K562 (cell line): Measurements from ENCODE around the gene BTD. TPM values are rescaled to one million over a fixed set of nuclear protein-coding genes. Genes with fewer than 3 reads are reported as not detected.

Source experiments
- ARHGAP35 ChIP-seq: fragments of 450-650 bp; IDR thresholded peaks from 2 replicates; pipeline ENCODE4 v1.6.1; 2018; ENCODE audit not compliant: partially characterized antibody
- ASH1L ChIP-seq: fragments of 450-650 bp; IDR thresholded peaks from 2 replicates; pipeline ENCODE4 v1.6.1; 2018; ENCODE audit warnings: borderline replicate concordance, mild to moderate bottlenecking, low read depth; ENCODE audit not compliant: partially characterized antibody
- BACH1 ChIP-seq: fragments of 200-800 bp; sonication (Bioruptor generic); IDR thresholded peaks from 2 replicates; pipeline ENCODE4 v1.6.1; 2016; ENCODE audit warnings: missing genetic modification characterization, missing compliant biosample characterization
- BMI1 ChIP-seq: fragments of 150-350 bp; IDR thresholded peaks from 2 replicates; pipeline ENCODE4 v1.6.1; 2014; ENCODE audit warnings: low read length
- CBX3 ChIP-seq, 2 experiments: IDR thresholded peaks; 1 replicate in 1 of 2; 2 replicates in 1 of 2; pipeline ENCODE4 v1.6.1; 2012; ENCODE audit warnings: inconsistent platforms in 2 of 2, low read length in 2 of 2, borderline replicate concordance in 1 of 2, control low read depth in 1 of 2
- CREM ChIP-seq: IDR thresholded peaks from 2 replicates; pipeline ENCODE4 v1.6.1; 2014; ENCODE audit warnings: antibody characterized with exemption, low read depth
- EHMT2 ChIP-seq: fragments of 450-650 bp; IDR thresholded peaks from 2 replicates; pipeline ENCODE4 v1.6.1; 2018; ENCODE audit warnings: antibody characterized with exemption
- FOSL1 ChIP-seq: fragments of 200-800 bp; sonication (Bioruptor generic); conservative IDR thresholded peaks from 2 replicates; pipeline ENCODE4 v1.6.1; 2016; ENCODE audit warnings: missing genetic modification characterization, missing compliant biosample characterization
- FOXJ2 ChIP-seq: fragments of 200-800 bp; sonication (Bioruptor generic); IDR thresholded peaks from 2 replicates; pipeline ENCODE4 v1.6.1; 2016; ENCODE audit warnings: missing genetic modification characterization, missing compliant biosample characterization
- FOXP4 ChIP-seq: sonication (generic); formaldehyde crosslinking; IDR thresholded peaks from 2 replicates; pipeline ENCODE4 v1.8.0; 2022; ENCODE audit warnings: mild to moderate bottlenecking, missing genetic modification reagents, borderline replicate concordance
- GATAD2A ChIP-seq: fragments of 450-650 bp; IDR thresholded peaks from 2 replicates; pipeline ENCODE4 v1.6.1; 2017
- HDAC1 ChIP-seq, 2 experiments: fragments of 450-650 bp; IDR thresholded peaks; 2 replicates each; pipeline ENCODE4 v1.6.1; 2016 to 2017; ENCODE audit warnings: inconsistent platforms in 1 of 2, mild to moderate bottlenecking in 1 of 2, moderate library complexity in 1 of 2
- MAZ ChIP-seq, 2 experiments: fragments of 450-650 bp in 1 of 2; sonication (generic) in 1 of 2; formaldehyde crosslinking; IDR thresholded peaks in 1 of 2; conservative IDR thresholded peaks in 1 of 2; 2 replicates each; pipeline versions ENCODE4 v1.4.0 to v1.5.0; 2020; ENCODE audit warnings: mild to moderate bottlenecking in 1 of 2, missing genetic modification reagents in 1 of 2
- MCM5 ChIP-seq: fragments of 450-650 bp; IDR thresholded peaks from 2 replicates; pipeline ENCODE4 v1.6.1; 2016; ENCODE audit warnings: low read depth
- MED1 ChIP-seq: sonication (generic); formaldehyde crosslinking; IDR thresholded peaks from 2 replicates; pipeline ENCODE4 v1.8.1; 2023; ENCODE audit warnings: missing genetic modification reagents, borderline replicate concordance
- MTF1 ChIP-seq: fragments of 250-450 bp; sonication (Bioruptor Pico); IDR thresholded peaks from 2 replicates; pipeline ENCODE4 v1.9.0; 2021; ENCODE audit warnings: moderate library complexity, mild to moderate bottlenecking, inconsistent platforms, borderline replicate concordance
- NR2C1 ChIP-seq, 2 experiments: fragments of 450-650 bp; IDR thresholded peaks; 2 replicates each; pipeline ENCODE4 v1.6.1; 2017; ENCODE audit warnings: mild to moderate bottlenecking in 2 of 2, antibody characterized with exemption in 1 of 2, inconsistent platforms in 1 of 2, missing compliant biosample characterization in 1 of 2, missing genetic modification characterization in 1 of 2
- SIN3B ChIP-seq: fragments of 450-650 bp; IDR thresholded peaks from 2 replicates; pipeline ENCODE4 v1.6.1; 2017; ENCODE audit warnings: low read depth, mild to moderate bottlenecking, moderate library complexity
- SMARCA5 ChIP-seq: fragments of 450-650 bp; IDR thresholded peaks from 2 replicates; pipeline ENCODE4 v1.6.1; 2016
- THRAP3 ChIP-seq: fragments of 450-650 bp; IDR thresholded peaks from 2 replicates; pipeline ENCODE4 v1.6.1; 2016; ENCODE audit warnings: mild to moderate bottlenecking, inconsistent platforms, borderline replicate concordance
- WHSC1 ChIP-seq: IDR thresholded peaks from one replicate; pipeline ENCODE4 v1.6.1; 2012; ENCODE audit warnings: low read length, control low read depth, inconsistent platforms
- ZNF280B ChIP-seq: fragments of 250-450 bp; sonication (Bioruptor Pico); IDR thresholded peaks from 2 replicates; pipeline ENCODE4 v1.5.1; 2021; ENCODE audit warnings: mild to moderate bottlenecking
- ZNF77 ChIP-seq: fragments of 250-450 bp; sonication (Bioruptor Pico); IDR thresholded peaks from 2 replicates; pipeline ENCODE4 v1.5.0; 2020
- polyA plus RNA-seq, 8 experiments: library from polyadenylated mRNA; depleted of rRNA in 4 of 8; stranded (reverse) in 5 of 8; unstranded in 3 of 8; fragments of >200 nt; fragmentation: Nextera tagmentation in 2 of 8; fragmentation: Illumina TruSeq in 1 of 8; extraction: Ambion mirVana in 2 of 8; extraction: Trizol in 1 of 8; gene quantifications; 2 replicates each; pipeline versions ENCODE4 v1.2.1 to v1.2.3, GENCODE V29; 2011 to 2014; ENCODE audit warnings: inconsistent platforms in 1 of 8, missing spikeins in 1 of 8
- total RNA-seq, 7 experiments: library from RNA; depleted of rRNA in 6 of 7; stranded (reverse); fragments of >200 nt in 6 of 7; fragmentation: Illumina TruSeq in 2 of 7; extraction: Trizol in 2 of 7; gene quantifications; 2 replicates each; pipeline versions ENCODE4 v1.2.1 to v1.2.3, GENCODE V29; 2011 to 2021; ENCODE audit warnings: low replicate concordance in 1 of 7
- TF ChIP-seq, protein P1 (sequence below): sonication (generic); formaldehyde crosslinking; IDR thresholded peaks from 2 replicates; pipeline ENCODE4 v1.8.0; 2022; ENCODE audit warnings: mild to moderate bottlenecking, missing genetic modification reagents

BTD gene
- total and polyA plus RNA-seq, 9 of the 15 experiments (the other 6 are each of a cell fraction or from before 2014, with no cell fraction given), result 6.6 to 26.2 (median 10.6) TPM

GRCh38 chr3:15591928-15592327, 9.6 kb upstream of the BTD start (continued):
- TF ChIP-seq NR2C1 (IDR thresholded peaks at IDR 0.05) (no peak), NR2C1 (tag; IDR thresholded peaks at IDR 0.05) (no peak), HDAC1 (IDR thresholded peaks at IDR 0.05) (no peak), SMARCA5 (no peak), FOSL1 (tag) (no peak), EHMT2 (no peak), BACH1 (tag) (no peak), MTF1 (peak; percentile 99), CBX3 (IDR thresholded peaks at IDR 0.05; ENCODE audit: borderline replicate concordance in 1 of 2, low read length in 2 of 2) (no peak), CREM (no peak), ZNF280B (CRISPR knock-in tag) (no peak), MED1 (no peak), WHSC1 (no peak), MAZ (CRISPR knock-in tag; conservative IDR thresholded peaks at IDR 0.05 in 1 of 2, IDR thresholded peaks at IDR 0.05 in 1 of 2) (no peak), SIN3B (no peak), THRAP3 (no peak), FOXP4 (no peak), GATAD2A (no peak), BMI1 (no peak), MCM5 (no peak), ARHGAP35 (no peak), ASH1L (no peak), FOXJ2 (tag) (no peak), ZNF77 (CRISPR knock-in tag) (peak; percentile 94)
- TF ChIP-seq, protein P1, sequence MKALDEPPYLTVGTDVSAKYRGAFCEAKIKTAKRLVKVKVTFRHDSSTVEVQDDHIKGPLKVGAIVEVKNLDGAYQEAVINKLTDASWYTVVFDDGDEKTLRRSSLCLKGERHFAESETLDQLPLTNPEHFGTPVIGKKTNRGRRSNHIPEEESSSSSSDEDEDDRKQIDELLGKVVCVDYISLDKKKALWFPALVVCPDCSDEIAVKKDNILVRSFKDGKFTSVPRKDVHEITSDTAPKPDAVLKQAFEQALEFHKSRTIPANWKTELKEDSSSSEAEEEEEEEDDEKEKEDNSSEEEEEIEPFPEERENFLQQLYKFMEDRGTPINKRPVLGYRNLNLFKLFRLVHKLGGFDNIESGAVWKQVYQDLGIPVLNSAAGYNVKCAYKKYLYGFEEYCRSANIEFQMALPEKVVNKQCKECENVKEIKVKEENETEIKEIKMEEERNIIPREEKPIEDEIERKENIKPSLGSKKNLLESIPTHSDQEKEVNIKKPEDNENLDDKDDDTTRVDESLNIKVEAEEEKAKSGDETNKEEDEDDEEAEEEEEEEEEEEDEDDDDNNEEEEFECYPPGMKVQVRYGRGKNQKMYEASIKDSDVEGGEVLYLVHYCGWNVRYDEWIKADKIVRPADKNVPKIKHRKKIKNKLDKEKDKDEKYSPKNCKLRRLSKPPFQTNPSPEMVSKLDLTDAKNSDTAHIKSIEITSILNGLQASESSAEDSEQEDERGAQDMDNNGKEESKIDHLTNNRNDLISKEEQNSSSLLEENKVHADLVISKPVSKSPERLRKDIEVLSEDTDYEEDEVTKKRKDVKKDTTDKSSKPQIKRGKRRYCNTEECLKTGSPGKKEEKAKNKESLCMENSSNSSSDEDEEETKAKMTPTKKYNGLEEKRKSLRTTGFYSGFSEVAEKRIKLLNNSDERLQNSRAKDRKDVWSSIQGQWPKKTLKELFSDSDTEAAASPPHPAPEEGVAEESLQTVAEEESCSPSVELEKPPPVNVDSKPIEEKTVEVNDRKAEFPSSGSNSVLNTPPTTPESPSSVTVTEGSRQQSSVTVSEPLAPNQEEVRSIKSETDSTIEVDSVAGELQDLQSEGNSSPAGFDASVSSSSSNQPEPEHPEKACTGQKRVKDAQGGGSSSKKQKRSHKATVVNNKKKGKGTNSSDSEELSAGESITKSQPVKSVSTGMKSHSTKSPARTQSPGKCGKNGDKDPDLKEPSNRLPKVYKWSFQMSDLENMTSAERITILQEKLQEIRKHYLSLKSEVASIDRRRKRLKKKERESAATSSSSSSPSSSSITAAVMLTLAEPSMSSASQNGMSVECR (CRISPR knock-in tag), result no peak
